ENCODE results near the gene SLC22A14. TPM values are rescaled to one million over a fixed set of nuclear protein-coding genes. Genes with fewer than 3 reads are reported as not detected.

The SLC22A14 gene
- total RNA-seq, 1 experiment from 2014 or later = not detected

- no peaks in the 10 kb centered on the region for H3K23me2 ChIP-seq (ENCODE audit: insufficient read length, low read depth, low read length, poor library complexity, severe bottlenecking)
- WGBS (ENCODE audit: extremely low coverage, insufficient read length, low lambda C conversion rate) = no CpG with 5 or more reads among the region's 6 CpGs
- no peak overlapping the region for H3T11ph ChIP-seq (ENCODE audit: low read length)
- no peaks in the 10 kb centered on the region for H3K79me2 ChIP-seq (ENCODE audit: insufficient read depth, low read length)
- H3K27me3 ChIP-seq (ENCODE audit: insufficient read depth, low read length) = no peaks in the 10 kb centered on the region
- Mint-ChIP-seq H3K4me3 (no peak overlapping the region), H3K27ac (no peak overlapping the region), H3K36me3 (ENCODE audit: insufficient read depth in 1 of 3, low read depth in 3 of 3) (peaks cover 17 to 31% (median 29%) of the 10 kb centered on the region in 3 experiments), H3K9me3 (peaks cover 11 to 18% of the 10 kb centered on the region in 2 experiments; a peak in 4 of 5 replicates), H3K27me3 (ENCODE audit: low read depth) (no peaks in the 10 kb centered on the region), H3K4me1 (no peaks in the 10 kb centered on the region)
- H3K9ac ChIP-seq (ENCODE audit: extremely low read depth, insufficient read length, low read length) = no peak overlapping the region
- no peak overlapping the region for H3K4me2 ChIP-seq (ENCODE audit: insufficient read depth, insufficient read length, low read length)
- no peaks in the 10 kb centered on the region for H4K20me1 ChIP-seq (ENCODE audit: control insufficient read depth, insufficient read depth, insufficient read length)
- H2BK120ac ChIP-seq (ENCODE audit: low read depth, low read length, poor library complexity, severe bottlenecking) = no peak overlapping the region
- no peak overlapping the region for H4K5ac ChIP-seq (ENCODE audit: insufficient read length, low read depth, low read length)
- no peak overlapping the region for H2BK5ac ChIP-seq (ENCODE audit: insufficient read length, low read length)
- H3K14ac ChIP-seq (ENCODE audit: insufficient read depth, low read length) = no peak overlapping the region
- no peak overlapping the region for H3K4ac ChIP-seq (ENCODE audit: low read depth, low read length)
- H2AFZ ChIP-seq (ENCODE audit: low read length) = no peak overlapping the region
- H4K8ac ChIP-seq (replicated peaks; ENCODE audit: insufficient read length, low read depth, low read length) = no peak overlapping the region
- no peaks in the 10 kb centered on the region for H3K4me1 ChIP-seq (ENCODE audit: insufficient read depth, low read length)
- H3K79me1 ChIP-seq (ENCODE audit: insufficient read depth, low read depth, low read length, poor library complexity, severe bottlenecking) = no peaks in the 10 kb centered on the region
- no peak overlapping the region for H4K91ac ChIP-seq (ENCODE audit: insufficient read length, low read depth, low read length)
- no peak overlapping the region for H2BK15ac ChIP-seq (ENCODE audit: low read depth, low read length)
- H2BK12ac ChIP-seq (ENCODE audit: insufficient read length, low read depth, low read length) = no peak overlapping the region
- DNase-seq = no peak
- no peak for TF ChIP-seq CTCF (conservative IDR thresholded peaks at IDR 0.05)
- no peak overlapping the region for H3K56ac ChIP-seq (ENCODE audit: insufficient read length, low read depth, low read length)
- no peaks in the 10 kb centered on the region for H3K9me3 ChIP-seq (ENCODE audit: control insufficient read depth, low read depth, low read length)
- no peak overlapping the region for H3K27ac ChIP-seq (ENCODE audit: insufficient read length, low read depth, low read length)
- no peak overlapping the region for H3K23ac ChIP-seq (ENCODE audit: insufficient read length, low read depth, low read length)
- H2BK20ac ChIP-seq (ENCODE audit: low read depth, low read length, poor library complexity, severe bottlenecking) = no peak overlapping the region
- H2AK5ac ChIP-seq (ENCODE audit: insufficient read length, low read length) = no peak overlapping the region
- H3K18ac ChIP-seq (ENCODE audit: insufficient read length, low read depth, low read length) = no peak overlapping the region
Observed at GRCh38 chr3:38359038-38359437, 76.9 kb downstream of the SLC22A14 start.

Measured in H9 (cell line).